ENCODE data around the gene CA11.

CA11 gene

GRCh38 chr19:48616041-48616436, 29.9 kb downstream of the CA11 start:
- Histone ChIP-seq H4K20me1 (ENCODE audit: insufficient read depth, low read length) (no peaks in the 10 kb centered on the region), H3K79me2 (ENCODE audit: insufficient read depth, low read length) (peaks cover 20% of the 10 kb centered on the region), H3F3A (ENCODE audit: insufficient read depth, low read length) (no peaks in the 10 kb centered on the region), H3K27ac (ENCODE audit: low read depth, low read length, poor library complexity, severe bottlenecking) (no peak overlapping the region), H3K36me3 (ENCODE audit: insufficient read depth, low read length) (peaks cover 50% of the 10 kb centered on the region), H3K4me2 (ENCODE audit: low read length) (peak overlapping the region; percentile 92; the same call in 1 of the 2 replicates), H2AFZ (ENCODE audit: low read length) (no peak overlapping the region), H3K27me3 (ENCODE audit: insufficient read depth, low read length) (no peaks in the 10 kb centered on the region), H3K9ac (ENCODE audit: low read length) (no peak overlapping the region; the same call in 1 of the 2 replicates), H3K9me3 (ENCODE audit: low read length) (no peaks in the 10 kb centered on the region), H3K4me3 (ENCODE audit: low read depth, low read length, poor library complexity, severe bottlenecking) (peak overlapping the region; percentile 95), H3K9me2 (ENCODE audit: low read depth, low read length) (no peaks in the 10 kb centered on the region), H3K4me1 (ENCODE audit: insufficient read depth, low read length, severe bottlenecking) (peaks cover 46% of the 10 kb centered on the region)
- TF ChIP-seq CTCF (IDR thresholded peaks at IDR 0.05; ENCODE audit: low read length): no peak

GRCh38 chr19:48615231-48616040, 30.6 kb downstream of the CA11 start:
- Histone ChIP-seq H3K79me2 (ENCODE audit: insufficient read depth, low read length) (peaks cover 20% of the 10 kb centered on the region), H3K4me1 (ENCODE audit: insufficient read depth, low read length, severe bottlenecking) (peaks cover 45% of the 10 kb centered on the region), H3K9ac (ENCODE audit: low read length) (no peak overlapping the region; the same call in 1 of the 2 replicates), H3K27me3 (ENCODE audit: insufficient read depth, low read length) (no peaks in the 10 kb centered on the region), H2AFZ (ENCODE audit: low read length) (no peak overlapping the region), H3K9me3 (ENCODE audit: low read length) (no peaks in the 10 kb centered on the region), H4K20me1 (ENCODE audit: insufficient read depth, low read length) (no peaks in the 10 kb centered on the region), H3F3A (ENCODE audit: insufficient read depth, low read length) (no peaks in the 10 kb centered on the region), H3K27ac (ENCODE audit: low read depth, low read length, poor library complexity, severe bottlenecking) (peak overlapping the region; percentile 22), H3K9me2 (ENCODE audit: low read depth, low read length) (no peaks in the 10 kb centered on the region), H3K4me3 (ENCODE audit: low read depth, low read length, poor library complexity, severe bottlenecking) (no peak overlapping the region), H3K4me2 (ENCODE audit: low read length) (no peak overlapping the region; the same call in 1 of the 2 replicates), H3K36me3 (ENCODE audit: insufficient read depth, low read length) (peaks cover 50% of the 10 kb centered on the region)
- TF ChIP-seq CTCF (IDR thresholded peaks at IDR 0.05; ENCODE audit: low read length): no peak
- no peak for TF ChIP-seq EZH2 (IDR thresholded peaks at IDR 0.05; ENCODE audit: borderline replicate concordance, low read length)

- Histone ChIP-seq H4K20me1 (ENCODE audit: insufficient read depth, low read length) (no peaks in the 10 kb centered on the region), H3K4me1 (ENCODE audit: insufficient read depth, low read length, severe bottlenecking) (peaks cover 37% of the 10 kb centered on the region), H3K27ac (ENCODE audit: low read depth, low read length, poor library complexity, severe bottlenecking) (peak within 1 kb of the TSS; percentile 22), H2AFZ (ENCODE audit: low read length) (no peak within 1 kb of the TSS), H3K4me3 (ENCODE audit: low read depth, low read length, poor library complexity, severe bottlenecking) (no peak within 1 kb of the TSS), H3K9me2 (ENCODE audit: low read depth, low read length) (no peaks in the 10 kb centered on the region), H3K4me2 (ENCODE audit: low read length) (no peak within 1 kb of the TSS; the same call in 1 of the 2 replicates), H3K9ac (ENCODE audit: low read length) (no peak within 1 kb of the TSS; the same call in 1 of the 2 replicates), H3F3A (ENCODE audit: insufficient read depth, low read length) (no peaks in the 10 kb centered on the region), H3K27me3 (ENCODE audit: insufficient read depth, low read length) (no peaks in the 10 kb centered on the region), H3K36me3 (ENCODE audit: insufficient read depth, low read length) (peaks cover 50% of the 10 kb centered on the region), H3K79me2 (ENCODE audit: insufficient read depth, low read length) (peaks cover 20% of the 10 kb centered on the region), H3K9me3 (ENCODE audit: low read length) (no peaks in the 10 kb centered on the region)
- TF ChIP-seq EZH2 (IDR thresholded peaks at IDR 0.05; ENCODE audit: borderline replicate concordance, low read length) (no peak), CTCF (IDR thresholded peaks at IDR 0.05; ENCODE audit: low read length) (no peak)
Observed at GRCh38 chr19:48614436-48615230, 31.4 kb downstream of the CA11 start, which contains the start of gene FAM83E. Gene FAM83E, minus strand, starts transcription at chr19:48615076. Its CDS starts 1,704 bp downstream, at chr19:48613372.

All from OCI-LY1 (cell line).